ENCODE results near the gene ARRDC4. TPM values are rescaled to one million over a fixed set of nuclear protein-coding genes. Genes with fewer than 3 reads are reported as not detected.

Gene ARRDC4
- total and polyA plus RNA-seq, 2 donors (not counting 1 experiment from before 2014, with no cell fraction given) = 1.1 to 6.7 TPM

DNA sequence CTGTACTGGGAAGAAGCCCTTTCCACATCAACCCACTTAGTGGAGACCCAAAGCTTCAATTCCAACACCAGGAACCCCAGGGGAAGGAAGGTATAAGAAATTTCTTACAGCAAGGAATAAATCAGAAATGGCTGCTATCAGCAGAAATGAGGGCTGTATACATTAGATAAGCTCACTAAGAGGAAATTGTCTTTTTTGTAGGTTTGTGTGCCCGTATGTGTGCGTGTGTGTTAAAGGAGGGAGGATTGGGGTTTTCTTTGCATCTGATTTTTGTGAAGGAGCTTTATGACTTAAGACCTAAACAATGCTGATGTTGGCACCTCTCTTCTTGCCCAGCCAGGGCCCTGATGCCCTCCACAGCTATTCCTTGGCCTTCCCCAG is 18.6 kb downstream of the ARRDC4 start:
- Mint-ChIP-seq H3K4me1 (peaks cover 2% of the 10 kb centered on the region), H3K27ac (no peak overlapping the region), H3K9me3 (ENCODE audit: insufficient read depth) (peaks cover 2% of the 10 kb centered on the region), H3K27me3 (no peaks in the 10 kb centered on the region), H3K4me3 (no peak overlapping the region)
- H3K4me2 ChIP-seq (replicated peaks; ENCODE audit: low read depth, low read length, poor library complexity, severe bottlenecking) = no peak overlapping the region
- no peak overlapping the region for H3K4me3 ChIP-seq (ENCODE audit: control extremely low read depth in 1 of 5, extremely low read depth in 1 of 5, insufficient read depth in 1 of 5, low read depth in 2 of 5, low read length in 4 of 5)
- no peak for ATAC-seq (ENCODE audit: low read depth)
- H4K20me1 ChIP-seq (ENCODE audit: control insufficient read depth, insufficient read depth, low read length, poor library complexity, severe bottlenecking) = no peaks in the 10 kb centered on the region
- H3K27me3 ChIP-seq (replicated peaks in 1 of 4; ENCODE audit: control extremely low read depth in 1 of 4, control insufficient read depth in 3 of 4, insufficient read depth in 4 of 4, low read length in 3 of 4) = peaks cover 0 to 4% (median 0%) of the 10 kb centered on the region in 4 experiments
- TF ChIP-seq, protein P1, sequence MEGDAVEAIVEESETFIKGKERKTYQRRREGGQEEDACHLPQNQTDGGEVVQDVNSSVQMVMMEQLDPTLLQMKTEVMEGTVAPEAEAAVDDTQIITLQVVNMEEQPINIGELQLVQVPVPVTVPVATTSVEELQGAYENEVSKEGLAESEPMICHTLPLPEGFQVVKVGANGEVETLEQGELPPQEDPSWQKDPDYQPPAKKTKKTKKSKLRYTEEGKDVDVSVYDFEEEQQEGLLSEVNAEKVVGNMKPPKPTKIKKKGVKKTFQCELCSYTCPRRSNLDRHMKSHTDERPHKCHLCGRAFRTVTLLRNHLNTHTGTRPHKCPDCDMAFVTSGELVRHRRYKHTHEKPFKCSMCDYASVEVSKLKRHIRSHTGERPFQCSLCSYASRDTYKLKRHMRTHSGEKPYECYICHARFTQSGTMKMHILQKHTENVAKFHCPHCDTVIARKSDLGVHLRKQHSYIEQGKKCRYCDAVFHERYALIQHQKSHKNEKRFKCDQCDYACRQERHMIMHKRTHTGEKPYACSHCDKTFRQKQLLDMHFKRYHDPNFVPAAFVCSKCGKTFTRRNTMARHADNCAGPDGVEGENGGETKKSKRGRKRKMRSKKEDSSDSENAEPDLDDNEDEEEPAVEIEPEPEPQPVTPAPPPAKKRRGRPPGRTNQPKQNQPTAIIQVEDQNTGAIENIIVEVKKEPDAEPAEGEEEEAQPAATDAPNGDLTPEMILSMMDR (IDR thresholded peaks at IDR 0.05) = no peak
- no peak for TF ChIP-seq EZH2 (IDR thresholded peaks at IDR 0.05; ENCODE audit: borderline replicate concordance, insufficient read depth, low read depth, low read length, poor library complexity, severe bottlenecking)
- H3K4me1 ChIP-seq (ENCODE audit: control insufficient read depth in 2 of 2, insufficient read depth in 2 of 2, low read length in 2 of 2) = no peaks in the 10 kb centered on the region
- H3K9me3 ChIP-seq (ENCODE audit: control extremely low read depth in 1 of 3, control insufficient read depth in 2 of 3, insufficient read depth in 1 of 3, low read length in 2 of 3) = no peaks in the 10 kb centered on the region
- WGBS (ENCODE audit: insufficient coverage) = no CpG with 5 or more reads among the region's 2 CpGs
- ChIA-PET POLR2A (no interaction called here), CTCF (no interaction called here)
- no peak for DNase-seq
- H2AFZ ChIP-seq (ENCODE audit: insufficient read depth, low read depth, low read length, poor library complexity, severe bottlenecking) = no peak overlapping the region
- H3K79me2 ChIP-seq (ENCODE audit: control insufficient read depth, insufficient read depth, low read length) = no peaks in the 10 kb centered on the region
- H3K27ac ChIP-seq (ENCODE audit: low read length in 2 of 2) = no peak overlapping the region
- intact Hi-C loops (cut with micrococcal nuclease) = no loop called here
- no peak overlapping the region for H3K9ac ChIP-seq (ENCODE audit: low read length)
- H3K36me3 ChIP-seq (replicated peaks in 1 of 2; ENCODE audit: control extremely low read depth in 1 of 2, control insufficient read depth in 1 of 2, extremely low read depth in 1 of 2, insufficient read depth in 2 of 2, low read length in 1 of 2) = no peaks in the 10 kb centered on the region

GRCh38 chr15:97981058-97981457 is 20.6 kb downstream of the ARRDC4 start:
- Histone ChIP-seq H2AFZ (ENCODE audit: insufficient read depth, low read depth, low read length, poor library complexity, severe bottlenecking) (no peak overlapping the region), H3K9me3 (ENCODE audit: control extremely low read depth in 1 of 3, control insufficient read depth in 2 of 3, insufficient read depth in 1 of 3, low read length in 2 of 3) (no peaks in the 10 kb centered on the region), H3K9ac (ENCODE audit: low read length) (no peak overlapping the region), H3K4me2 (replicated peaks; ENCODE audit: low read depth, low read length, poor library complexity, severe bottlenecking) (no peak overlapping the region), H3K4me3 (ENCODE audit: control extremely low read depth in 1 of 5, extremely low read depth in 1 of 5, insufficient read depth in 1 of 5, low read depth in 2 of 5, low read length in 4 of 5) (no peak overlapping the region), H3K27ac (ENCODE audit: low read length in 2 of 2) (no peak overlapping the region), H3K27me3 (replicated peaks in 1 of 4; ENCODE audit: control extremely low read depth in 1 of 4, control insufficient read depth in 3 of 4, insufficient read depth in 4 of 4, low read length in 3 of 4) (peaks cover 0 to 4% (median 0%) of the 10 kb centered on the region in 4 experiments), H3K36me3 (replicated peaks in 1 of 2; ENCODE audit: control extremely low read depth in 1 of 2, control insufficient read depth in 1 of 2, extremely low read depth in 1 of 2, insufficient read depth in 2 of 2, low read length in 1 of 2) (no peaks in the 10 kb centered on the region), H3K4me1 (ENCODE audit: control insufficient read depth in 2 of 2, insufficient read depth in 2 of 2, low read length in 2 of 2) (no peaks in the 10 kb centered on the region), H4K20me1 (ENCODE audit: control insufficient read depth, insufficient read depth, low read length, poor library complexity, severe bottlenecking) (no peaks in the 10 kb centered on the region), H3K79me2 (ENCODE audit: control insufficient read depth, insufficient read depth, low read length) (no peaks in the 10 kb centered on the region)
- ChIA-PET POLR2A (no interaction called here), CTCF (interaction anchor here (0.6 kb wide), 1 partner anchor 105 kb away, joined by 4 read pairs; no protein-coding TSS in a partner anchor)
- no peak for DNase-seq
- 86% methylated on average over 1 of the region's 3 CpGs for WGBS (ENCODE audit: insufficient coverage)
- no peak for TF ChIP-seq EZH2 (IDR thresholded peaks at IDR 0.05; ENCODE audit: borderline replicate concordance, insufficient read depth, low read depth, low read length, poor library complexity, severe bottlenecking)
- TF ChIP-seq, protein P1 (IDR thresholded peaks at IDR 0.05) = no peak
- Mint-ChIP-seq H3K9me3 (ENCODE audit: insufficient read depth) (peaks cover 2% of the 10 kb centered on the region), H3K27ac (no peak overlapping the region), H3K4me1 (no peaks in the 10 kb centered on the region), H3K4me3 (no peak overlapping the region), H3K27me3 (no peaks in the 10 kb centered on the region)
- no peak for ATAC-seq (ENCODE audit: low read depth)
- intact Hi-C loops (cut with micrococcal nuclease) = no loop called here

Measured in B cell (primary cell).